ENCODE data around the gene AHCTF1. TPM values are rescaled to one million over a fixed set of nuclear protein-coding genes. Genes with fewer than 3 reads are reported as not detected.

Gene AHCTF1
- total RNA-seq (10 to 100 TPM; 31.8 to 66.5 (median 57.3) TPM), polyA plus RNA-seq (10 to 100 TPM; 19.0 to 30.6 TPM), total RNA-seq (154 reads per million, percentile 90 among the genes with 10 or more reads in this experiment)

GRCh38 chr1:246931549-246932365 is at the start of gene AHCTF1:
TSS of gene AHCTF1 (minus strand) at chr1:246931948. CDS start at chr1:246918370, 13,578 bp downstream.
- no peaks in the 10 kb centered on the region for H3K9me3 ChIP-seq (ENCODE audit: control insufficient read depth in 2 of 3, low read length in 3 of 3)
- H3K27ac ChIP-seq (ENCODE audit: low read depth, low read length), result peak within 1 kb of the TSS; percentile 86
- peak; percentile 86 to 98 (median 95) for DNase-seq
- ChIA-PET CTCF (no interaction called here), POLR2A (interaction anchor here (0.7 to 3.2 kb wide), 6 partner anchors 18 to 279 kb away, joined by 3 to 10 read pairs (median 4); partner anchors contain the start of gene ZNF669)
- H3K36me3 ChIP-seq (ENCODE audit: control insufficient read depth in 2 of 3, insufficient read depth in 3 of 3, low read length in 3 of 3), result peaks cover 0 to 5% (median 0%) of the 10 kb centered on the region in 3 experiments
- H3K9me3 Mint-ChIP-seq, result peaks cover 0 to 2% (median 0%) of the 10 kb centered on the region in 11 donors
- peaks cover 0 to 20% (median 16%) of the 10 kb centered on the region in 5 donors for H3K36me3 Mint-ChIP-seq
- intact Hi-C loops (cut with micrococcal nuclease), result loop anchor here (1.0 to 10.0 kb wide), 15 partner anchors 147 to 1961 kb away; partner anchors contain the start of genes CNST (in 2 of the 2), SMYD3 (in 2 of the 2), TFB2M (in 2 of the 2) and ZNF496 (in 2 of the 2)
- H3K4me1 ChIP-seq (ENCODE audit: control insufficient read depth in 2 of 2, insufficient read depth in 2 of 2, low read length in 2 of 2), result peaks cover 7 to 8% of the 10 kb centered on the region in 2 donors
- peaks cover 30 to 50% (median 35%) of the 10 kb centered on the region in 7 donors for H3K4me1 Mint-ChIP-seq
- H3K27me3 ChIP-seq (ENCODE audit: control insufficient read depth in 2 of 2, insufficient read depth in 2 of 2, low read length in 2 of 2), result no peaks in the 10 kb centered on the region
- peak within 1 kb of the TSS; percentile 87 for H3K4me3 ChIP-seq (ENCODE audit: low read length)
- peak within 1 kb of the TSS; percentile 92 to 99 (median 96) for H3K27ac Mint-ChIP-seq
- peaks cover 0 to 4% (median 0%) of the 10 kb centered on the region in 5 donors for H3K27me3 Mint-ChIP-seq
- peak within 1 kb of the TSS; percentile 91 to 98 (median 96) for H3K4me3 Mint-ChIP-seq
- ATAC-seq, result peak; percentile 95

- ATAC-seq, result no peak
- Mint-ChIP-seq H3K27ac (no peak overlapping the region), H3K4me3 (no peak overlapping the region), H3K9me3 (peaks cover 7 to 78% (median 38%) of the 10 kb centered on the region in 11 donors), H3K27me3 (peaks cover 0 to 11% (median 6%) of the 10 kb centered on the region in 5 donors), H3K4me1 (no peaks in the 10 kb centered on the region), H3K36me3 (peaks cover 2 to 27% (median 8%) of the 10 kb centered on the region in 5 donors)
- intact Hi-C loops (cut with micrococcal nuclease), result no loop called here
- POLR2A ChIA-PET, result no interaction called here
- H3K4me1 ChIP-seq (ENCODE audit: control insufficient read depth in 2 of 2, insufficient read depth in 2 of 2, low read length in 2 of 2), result no peaks in the 10 kb centered on the region
- H3K9me3 ChIP-seq (ENCODE audit: control insufficient read depth in 2 of 3, low read length in 3 of 3), result peaks cover 0 to 13% (median 0%) of the 10 kb centered on the region in 3 experiments
- no peaks in the 10 kb centered on the region for H3K27me3 ChIP-seq (ENCODE audit: control insufficient read depth in 2 of 2, insufficient read depth in 2 of 2, low read length in 2 of 2)
- CTCF ChIA-PET, result no interaction called here
- no peak overlapping the region for H3K4me3 ChIP-seq (ENCODE audit: low read length)
- H3K36me3 ChIP-seq (ENCODE audit: control insufficient read depth in 2 of 3, insufficient read depth in 3 of 3, low read length in 3 of 3), result no peaks in the 10 kb centered on the region
- no peak for DNase-seq
- no peak overlapping the region for H3K27ac ChIP-seq (ENCODE audit: low read depth, low read length)
Measured at GRCh38 chr1:246978785-246979184, 47.0 kb upstream of the AHCTF1 start.

GRCh38 chr1:246978281-246978680 is 46.5 kb upstream of the AHCTF1 start:
- ATAC-seq (no peak), DNase-seq (no peak)
- ChIA-PET POLR2A (no interaction called here), CTCF (no interaction called here)
- Mint-ChIP-seq H3K27me3 (peaks cover 0 to 11% (median 6%) of the 10 kb centered on the region in 5 donors), H3K4me3 (no peak overlapping the region), H3K27ac (no peak overlapping the region), H3K36me3 (peaks cover 2 to 27% (median 7%) of the 10 kb centered on the region in 5 donors), H3K4me1 (no peaks in the 10 kb centered on the region), H3K9me3 (peaks cover 7 to 73% (median 33%) of the 10 kb centered on the region in 11 donors)
- H3K9me3 ChIP-seq (ENCODE audit: control insufficient read depth in 2 of 3, low read length in 3 of 3), result peaks cover 0 to 8% (median 0%) of the 10 kb centered on the region in 3 experiments
- no peak overlapping the region for H3K4me3 ChIP-seq (ENCODE audit: low read length)
- no peaks in the 10 kb centered on the region for H3K4me1 ChIP-seq (ENCODE audit: control insufficient read depth in 2 of 2, insufficient read depth in 2 of 2, low read length in 2 of 2)
- no peaks in the 10 kb centered on the region for H3K27me3 ChIP-seq (ENCODE audit: control insufficient read depth in 2 of 2, insufficient read depth in 2 of 2, low read length in 2 of 2)
- intact Hi-C loops (cut with micrococcal nuclease), result no loop called here
- H3K36me3 ChIP-seq (ENCODE audit: control insufficient read depth in 2 of 3, insufficient read depth in 3 of 3, low read length in 3 of 3), result no peaks in the 10 kb centered on the region
- no peak overlapping the region for H3K27ac ChIP-seq (ENCODE audit: low read depth, low read length)

GRCh38 chr1:246971969-246972368 is 40.2 kb upstream of the AHCTF1 start:
- Histone ChIP-seq H3K27ac (ENCODE audit: low read depth, low read length) (no peak overlapping the region), H3K9me3 (ENCODE audit: control insufficient read depth in 2 of 3, low read length in 3 of 3) (peaks cover 0 to 7% (median 0%) of the 10 kb centered on the region in 3 experiments), H3K36me3 (ENCODE audit: control insufficient read depth in 2 of 3, insufficient read depth in 3 of 3, low read length in 3 of 3) (no peaks in the 10 kb centered on the region), H3K4me3 (ENCODE audit: low read length) (no peak overlapping the region), H3K27me3 (ENCODE audit: control insufficient read depth in 2 of 2, insufficient read depth in 2 of 2, low read length in 2 of 2) (no peaks in the 10 kb centered on the region), H3K4me1 (ENCODE audit: control insufficient read depth in 2 of 2, insufficient read depth in 2 of 2, low read length in 2 of 2) (no peaks in the 10 kb centered on the region)
- H3K27me3 Mint-ChIP-seq, result peaks cover 0 to 11% (median 0%) of the 10 kb centered on the region in 5 donors
- peaks cover 0 to 3% (median 0%) of the 10 kb centered on the region in 7 donors for H3K4me1 Mint-ChIP-seq
- ChIA-PET POLR2A (no interaction called here), CTCF (interaction anchor here (2.3 kb wide), 1 partner anchor 65 kb away, joined by 9 read pairs; no protein-coding TSS in a partner anchor)
- ATAC-seq (no peak), DNase-seq (no peak)
- H3K4me3 Mint-ChIP-seq, result no peak overlapping the region
- no peak overlapping the region for H3K27ac Mint-ChIP-seq
- peaks cover 0 to 44% (median 22%) of the 10 kb centered on the region in 11 donors for H3K9me3 Mint-ChIP-seq
- peaks cover 0 to 20% (median 7%) of the 10 kb centered on the region in 5 donors for H3K36me3 Mint-ChIP-seq
- intact Hi-C loops (cut with micrococcal nuclease), result loop anchor here (1.0 kb wide), 2 partner anchors 65 to 475 kb away; no protein-coding TSS in a partner anchor

- H3K4me3 Mint-ChIP-seq, result peak overlapping the region in 1 of 10 donors; percentile 34
- peaks cover 0 to 44% (median 22%) of the 10 kb centered on the region in 11 donors for H3K9me3 Mint-ChIP-seq
- ChIA-PET CTCF (interaction anchor here (2.3 kb wide), 1 partner anchor 64 kb away, joined by 9 read pairs; no protein-coding TSS in a partner anchor), POLR2A (no interaction called here)
- no peak for ATAC-seq
- DNase-seq, result peak in 7 of 9 donors; percentile 13 to 57 (median 16)
- H3K36me3 Mint-ChIP-seq, result peaks cover 0 to 20% (median 6%) of the 10 kb centered on the region in 5 donors
- no peaks in the 10 kb centered on the region for H3K27me3 ChIP-seq (ENCODE audit: control insufficient read depth in 2 of 2, insufficient read depth in 2 of 2, low read length in 2 of 2)
- H3K9me3 ChIP-seq (ENCODE audit: control insufficient read depth in 2 of 3, low read length in 3 of 3), result peaks cover 0 to 7% (median 0%) of the 10 kb centered on the region in 3 experiments
- peak overlapping the region in 1 of 9 donors; percentile 41 for H3K27ac Mint-ChIP-seq
- peaks cover 0 to 11% (median 0%) of the 10 kb centered on the region in 5 donors for H3K27me3 Mint-ChIP-seq
- H3K4me3 ChIP-seq (ENCODE audit: low read length), result no peak overlapping the region
- peaks cover 0 to 3% (median 0%) of the 10 kb centered on the region in 7 donors for H3K4me1 Mint-ChIP-seq
- no peaks in the 10 kb centered on the region for H3K4me1 ChIP-seq (ENCODE audit: control insufficient read depth in 2 of 2, insufficient read depth in 2 of 2, low read length in 2 of 2)
- no peaks in the 10 kb centered on the region for H3K36me3 ChIP-seq (ENCODE audit: control insufficient read depth in 2 of 3, insufficient read depth in 3 of 3, low read length in 3 of 3)
- intact Hi-C loops (cut with micrococcal nuclease), result loop anchor here (1.0 kb wide), 2 partner anchors 64 to 474 kb away; no protein-coding TSS in a partner anchor
- H3K27ac ChIP-seq (ENCODE audit: low read depth, low read length), result no peak overlapping the region
Measured at GRCh38 chr1:246971090-246971721, 39.5 kb upstream of the AHCTF1 start.

- peaks cover 0 to 7% (median 0%) of the 10 kb centered on the region in 5 donors for H3K27me3 Mint-ChIP-seq
- H3K27ac ChIP-seq (ENCODE audit: low read depth, low read length), result no peak overlapping the region
Measured at GRCh38 chr1:246969621-246970020, 37.9 kb upstream of the AHCTF1 start.

More at GRCh38 chr1:246969621-246970020, 37.9 kb upstream of the AHCTF1 start:
- H3K9me3 ChIP-seq (ENCODE audit: control insufficient read depth in 2 of 3, low read length in 3 of 3), result peaks cover 0 to 7% (median 0%) of the 10 kb centered on the region in 3 experiments
- H3K36me3 Mint-ChIP-seq, result peaks cover 0 to 16% (median 9%) of the 10 kb centered on the region in 5 donors
- intact Hi-C loops (cut with micrococcal nuclease), result no loop called here
- ChIA-PET CTCF (no interaction called here), POLR2A (no interaction called here)
- H3K36me3 ChIP-seq (ENCODE audit: control insufficient read depth in 2 of 3, insufficient read depth in 3 of 3, low read length in 3 of 3), result no peaks in the 10 kb centered on the region
- H3K9me3 Mint-ChIP-seq, result peaks cover 0 to 40% (median 13%) of the 10 kb centered on the region in 11 donors
- peaks cover 0 to 3% (median 0%) of the 10 kb centered on the region in 7 donors for H3K4me1 Mint-ChIP-seq
- DNase-seq (no peak), ATAC-seq (no peak)
- no peaks in the 10 kb centered on the region for H3K4me1 ChIP-seq (ENCODE audit: control insufficient read depth in 2 of 2, insufficient read depth in 2 of 2, low read length in 2 of 2)
- H3K4me3 Mint-ChIP-seq, result no peak overlapping the region
- H3K4me3 ChIP-seq (ENCODE audit: low read length), result no peak overlapping the region
- no peaks in the 10 kb centered on the region for H3K27me3 ChIP-seq (ENCODE audit: control insufficient read depth in 2 of 2, insufficient read depth in 2 of 2, low read length in 2 of 2)
- no peak overlapping the region for H3K27ac Mint-ChIP-seq

Data from naive thymus-derived CD4-positive, alpha-beta T cell (primary cell).